B cell (primary cell): ENCODE results near the gene SACM1L.

Experiments
- EZH2 ChIP-seq: IDR thresholded peaks from 2 replicates; pipeline ENCODE4 v1.6.1; 2012; ENCODE audit warnings: borderline replicate concordance, low read depth, mild to moderate bottlenecking, moderate library complexity, low read length; ENCODE audit not compliant: insufficient read depth, poor library complexity, severe bottlenecking
- TF ChIP-seq, protein P1 (sequence below): fragments of 200-600 bp; IDR thresholded peaks from one replicate; pipeline ENCODE4 v1.8.0; 2022; ENCODE audit warnings: antibody characterized with exemption, mild to moderate bottlenecking

DNA sequence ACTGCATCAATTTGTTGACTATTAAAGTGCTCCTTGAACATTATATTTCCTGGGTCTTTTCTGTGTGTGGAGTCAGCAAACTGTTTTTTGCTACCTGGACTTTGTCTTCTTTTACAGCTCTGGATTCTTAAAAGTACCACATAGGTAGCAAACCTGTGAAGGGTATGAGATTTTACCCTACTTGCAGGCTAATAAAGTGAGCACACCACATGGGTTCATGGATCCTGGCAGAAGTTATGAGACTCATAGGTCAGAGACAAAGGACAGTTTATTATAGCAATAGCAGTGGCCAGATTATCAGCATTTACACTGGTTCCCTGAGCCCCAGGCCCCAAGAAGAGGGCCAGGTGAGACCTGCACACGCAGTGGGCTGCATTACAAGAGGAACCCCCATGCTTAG lies 8.0 kb upstream of the SACM1L start:
- TF ChIP-seq, protein P1, sequence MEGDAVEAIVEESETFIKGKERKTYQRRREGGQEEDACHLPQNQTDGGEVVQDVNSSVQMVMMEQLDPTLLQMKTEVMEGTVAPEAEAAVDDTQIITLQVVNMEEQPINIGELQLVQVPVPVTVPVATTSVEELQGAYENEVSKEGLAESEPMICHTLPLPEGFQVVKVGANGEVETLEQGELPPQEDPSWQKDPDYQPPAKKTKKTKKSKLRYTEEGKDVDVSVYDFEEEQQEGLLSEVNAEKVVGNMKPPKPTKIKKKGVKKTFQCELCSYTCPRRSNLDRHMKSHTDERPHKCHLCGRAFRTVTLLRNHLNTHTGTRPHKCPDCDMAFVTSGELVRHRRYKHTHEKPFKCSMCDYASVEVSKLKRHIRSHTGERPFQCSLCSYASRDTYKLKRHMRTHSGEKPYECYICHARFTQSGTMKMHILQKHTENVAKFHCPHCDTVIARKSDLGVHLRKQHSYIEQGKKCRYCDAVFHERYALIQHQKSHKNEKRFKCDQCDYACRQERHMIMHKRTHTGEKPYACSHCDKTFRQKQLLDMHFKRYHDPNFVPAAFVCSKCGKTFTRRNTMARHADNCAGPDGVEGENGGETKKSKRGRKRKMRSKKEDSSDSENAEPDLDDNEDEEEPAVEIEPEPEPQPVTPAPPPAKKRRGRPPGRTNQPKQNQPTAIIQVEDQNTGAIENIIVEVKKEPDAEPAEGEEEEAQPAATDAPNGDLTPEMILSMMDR = no peak
- no peak for TF ChIP-seq EZH2
